Neural progenitor cell (in vitro differentiated cells): ENCODE results near the gene KCNN2. TPM values are rescaled to one million over a fixed set of nuclear protein-coding genes. Genes with fewer than 3 reads are reported as not detected.

Experiments used
- DNase-seq: peaks from one replicate; pipeline ENCODE4 v3.0.0-alpha.2; 2016; ENCODE audit warnings: low spot score
- H2AFZ ChIP-seq: fragments of 200-600 bp; sonication (generic); replicated peaks from 2 replicates; pipeline ENCODE4 v1.6.1; 2016; ENCODE audit warnings: antibody characterized with exemption
- H3F3A ChIP-seq: fragments of 200-600 bp; sonication (generic); 2 replicates; pipeline ENCODE4 v1.6.1; 2016; ENCODE audit warnings: antibody characterized with exemption, low read depth
- H3K27ac ChIP-seq: fragments of 200-600 bp; sonication (generic); 2 replicates; pipeline ENCODE4 v1.5.1; 2016; ENCODE audit warnings: mild to moderate bottlenecking
- H3K27me3 ChIP-seq: fragments of 200-600 bp; sonication (generic); 2 replicates; pipeline ENCODE4 v1.6.1; 2016; ENCODE audit warnings: mild to moderate bottlenecking, moderate library complexity
- H3K36me3 ChIP-seq: fragments of 200-600 bp; sonication (generic); 2 replicates; pipeline ENCODE4 v1.5.1; 2016
- H3K4me1 ChIP-seq: fragments of 200-600 bp; sonication (generic); 2 replicates; pipeline ENCODE4 v1.6.1; 2016; ENCODE audit warnings: mixed run types
- H3K4me2 ChIP-seq: fragments of 200-600 bp; sonication (generic); 2 replicates; pipeline ENCODE4 v1.6.1; 2016
- H3K4me3 ChIP-seq: fragments of 200-600 bp; sonication (generic); 2 replicates; pipeline ENCODE4 v1.5.1; 2016
- H3K79me2 ChIP-seq: fragments of 200-600 bp; sonication (generic); 2 replicates; pipeline ENCODE4 v1.6.1; 2016; ENCODE audit warnings: low read depth
- H3K9ac ChIP-seq: fragments of 200-600 bp; sonication (generic); 2 replicates; pipeline ENCODE4 v1.6.1; 2016
- H3K9me3 ChIP-seq: fragments of 200-600 bp; sonication (generic); 2 replicates; pipeline ENCODE4 v1.5.1; 2016; ENCODE audit warnings: low read depth
- H4K20me1 ChIP-seq: fragments of 200-600 bp; sonication (generic); 2 replicates; pipeline ENCODE4 v1.6.1; 2016; ENCODE audit warnings: low read depth
- H3K27ac Mint-ChIP-seq: 3 replicates; pipeline ENCODE4 v1.8.0; 2021; ENCODE audit warnings: mixed read lengths
- H3K27me3 Mint-ChIP-seq: 2 replicates; pipeline ENCODE4 v1.8.0; 2022; ENCODE audit warnings: low read depth, mild to moderate bottlenecking, inconsistent platforms, moderate library complexity, mixed read lengths; ENCODE audit not compliant: insufficient read depth
- H3K36me3 Mint-ChIP-seq: 3 replicates; pipeline ENCODE4 v1.8.0; 2021; ENCODE audit warnings: mixed read lengths
- H3K4me1 Mint-ChIP-seq: 3 replicates; pipeline ENCODE4 v1.8.0; 2021; ENCODE audit warnings: mixed read lengths
- H3K4me3 Mint-ChIP-seq: 3 replicates; pipeline ENCODE4 v1.8.0; 2021; ENCODE audit warnings: mild to moderate bottlenecking, moderate library complexity, mixed read lengths
- H3K9me3 Mint-ChIP-seq: 3 replicates; pipeline ENCODE4 v1.8.0; 2020; ENCODE audit warnings: mixed read lengths
- EZH2 ChIP-seq: fragments of 200-600 bp; sonication (generic); IDR thresholded peaks from 2 replicates; pipeline ENCODE4 v1.6.1; 2017; ENCODE audit warnings: antibody characterized with exemption, mild to moderate bottlenecking, moderate library complexity
- EZH2phosphoT487 ChIP-seq: fragments of 200-600 bp; sonication (generic); IDR thresholded peaks from 2 replicates; pipeline ENCODE4 v1.6.1; 2017; ENCODE audit warnings: antibody characterized with exemption
- total RNA-seq: library from RNA; depleted of rRNA; stranded (reverse); fragments of >200 nt; gene quantifications from 2 replicates; pipeline ENCODE4 v1.2.3, GENCODE V29; 2015; ENCODE audit warnings: low replicate concordance
- TF ChIP-seq, protein P1 (sequence below): fragments of 200-600 bp; sonication (generic); IDR thresholded peaks from 2 replicates; pipeline ENCODE4 v1.5.1; 2017; ENCODE audit warnings: antibody characterized with exemption, mild to moderate bottlenecking

Gene KCNN2
- 5.2 and 6.2 TPM in 2 replicates for total RNA-seq

DNA sequence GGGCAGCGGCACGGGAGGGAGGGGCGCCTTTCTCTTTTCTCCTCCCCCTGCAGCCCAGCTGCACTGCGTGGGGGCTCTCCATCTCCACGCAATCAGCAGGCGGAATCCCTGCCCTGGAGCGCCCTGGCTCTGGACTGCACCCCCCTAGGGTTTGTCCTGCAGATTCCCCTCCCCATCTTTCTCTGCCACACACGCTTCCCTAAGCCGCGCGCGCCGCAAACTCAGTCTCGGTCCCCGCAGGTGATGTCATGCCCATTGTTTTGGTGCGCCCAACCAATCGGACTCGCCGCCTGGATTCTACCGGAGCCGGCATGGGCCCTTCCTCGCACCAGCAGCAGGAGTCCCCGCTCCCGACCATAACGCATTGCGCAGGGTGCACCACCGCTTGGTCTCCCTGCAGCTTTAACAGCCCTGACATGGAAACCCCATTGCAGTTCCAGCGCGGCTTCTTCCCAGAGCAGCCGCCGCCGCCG is at the start of gene KCNN2:
Gene KCNN2, plus strand, starts transcription at position 347 of the 473 bp plus-strand sequence. Its CDS starts 70 bp downstream, at position 417.
- H3K9me3 ChIP-seq, result no peaks in the 10 kb centered on the region
- peak; percentile 93 for DNase-seq
- H3K27me3 Mint-ChIP-seq, result peaks cover 26% of the 10 kb centered on the region
- H4K20me1 ChIP-seq, result peaks cover 10% of the 10 kb centered on the region
- TF ChIP-seq EZH2phosphoT487 (no peak), EZH2 (no peak)
- TF ChIP-seq, protein P1, sequence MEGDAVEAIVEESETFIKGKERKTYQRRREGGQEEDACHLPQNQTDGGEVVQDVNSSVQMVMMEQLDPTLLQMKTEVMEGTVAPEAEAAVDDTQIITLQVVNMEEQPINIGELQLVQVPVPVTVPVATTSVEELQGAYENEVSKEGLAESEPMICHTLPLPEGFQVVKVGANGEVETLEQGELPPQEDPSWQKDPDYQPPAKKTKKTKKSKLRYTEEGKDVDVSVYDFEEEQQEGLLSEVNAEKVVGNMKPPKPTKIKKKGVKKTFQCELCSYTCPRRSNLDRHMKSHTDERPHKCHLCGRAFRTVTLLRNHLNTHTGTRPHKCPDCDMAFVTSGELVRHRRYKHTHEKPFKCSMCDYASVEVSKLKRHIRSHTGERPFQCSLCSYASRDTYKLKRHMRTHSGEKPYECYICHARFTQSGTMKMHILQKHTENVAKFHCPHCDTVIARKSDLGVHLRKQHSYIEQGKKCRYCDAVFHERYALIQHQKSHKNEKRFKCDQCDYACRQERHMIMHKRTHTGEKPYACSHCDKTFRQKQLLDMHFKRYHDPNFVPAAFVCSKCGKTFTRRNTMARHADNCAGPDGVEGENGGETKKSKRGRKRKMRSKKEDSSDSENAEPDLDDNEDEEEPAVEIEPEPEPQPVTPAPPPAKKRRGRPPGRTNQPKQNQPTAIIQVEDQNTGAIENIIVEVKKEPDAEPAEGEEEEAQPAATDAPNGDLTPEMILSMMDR, result no peak
- H3K27ac Mint-ChIP-seq, result peak within 1 kb of the TSS; percentile 67
- H3F3A ChIP-seq, result peaks cover 45% of the 10 kb centered on the region
- peaks cover 12% of the 10 kb centered on the region for H3K27me3 ChIP-seq
- peaks cover 23% of the 10 kb centered on the region for H3K4me1 Mint-ChIP-seq
- peaks cover 38% of the 10 kb centered on the region for H3K79me2 ChIP-seq
- no peaks in the 10 kb centered on the region for H3K36me3 Mint-ChIP-seq
- H3K4me3 Mint-ChIP-seq, result peak within 1 kb of the TSS; percentile 99
- no peaks in the 10 kb centered on the region for H3K36me3 ChIP-seq
- peak within 1 kb of the TSS; percentile 83 for H3K27ac ChIP-seq
- peak within 1 kb of the TSS; percentile 94 for H2AFZ ChIP-seq
- peak within 1 kb of the TSS; percentile 50 for H3K9ac ChIP-seq
- peak within 1 kb of the TSS; percentile 93 for H3K4me2 ChIP-seq
- H3K4me1 ChIP-seq, result peaks cover 27% of the 10 kb centered on the region
- peak within 1 kb of the TSS; percentile 97 for H3K4me3 ChIP-seq
- H3K9me3 Mint-ChIP-seq, result no peaks in the 10 kb centered on the region

DNA sequence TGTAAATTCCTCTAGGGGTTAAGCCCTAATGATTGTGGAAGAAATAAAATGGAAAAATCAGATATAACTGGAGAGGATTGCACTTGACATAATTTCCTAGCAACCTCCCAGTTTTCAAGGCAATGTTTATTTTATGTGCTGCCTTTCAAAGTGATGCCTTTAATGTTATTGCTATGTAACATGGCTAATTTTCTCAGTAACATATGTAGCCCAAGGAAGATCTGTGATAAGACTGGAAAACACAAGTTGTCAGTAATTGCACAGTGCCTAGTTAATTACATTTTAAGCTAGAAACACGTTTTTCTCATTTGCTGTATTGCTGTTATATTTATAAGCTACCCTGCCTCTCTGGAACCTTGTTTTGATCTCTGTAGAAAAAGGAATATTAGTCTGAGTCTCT is 49.2 kb upstream of the KCNN2 start:
- Histone ChIP-seq H3K36me3 (no peaks in the 10 kb centered on the region), H3K4me1 (peaks cover 52% of the 10 kb centered on the region), H2AFZ (no peak overlapping the region), H3K9me3 (no peaks in the 10 kb centered on the region), H3K27me3 (no peaks in the 10 kb centered on the region), H3K9ac (no peak overlapping the region), H3K27ac (no peak overlapping the region), H4K20me1 (no peaks in the 10 kb centered on the region), H3K79me2 (no peaks in the 10 kb centered on the region), H3K4me3 (no peak overlapping the region), H3K4me2 (no peak overlapping the region), H3F3A (peaks cover 22% of the 10 kb centered on the region)
- peaks cover 3% of the 10 kb centered on the region for H3K27me3 Mint-ChIP-seq
- peaks cover 47% of the 10 kb centered on the region for H3K4me1 Mint-ChIP-seq
- TF ChIP-seq EZH2 (no peak), EZH2phosphoT487 (no peak)
- TF ChIP-seq, protein P1, result no peak
- H3K36me3 Mint-ChIP-seq, result no peaks in the 10 kb centered on the region
- DNase-seq, result no peak
- H3K27ac Mint-ChIP-seq, result peak overlapping the region; percentile 79
- H3K9me3 Mint-ChIP-seq, result no peaks in the 10 kb centered on the region
- H3K4me3 Mint-ChIP-seq, result no peak overlapping the region

DNA sequence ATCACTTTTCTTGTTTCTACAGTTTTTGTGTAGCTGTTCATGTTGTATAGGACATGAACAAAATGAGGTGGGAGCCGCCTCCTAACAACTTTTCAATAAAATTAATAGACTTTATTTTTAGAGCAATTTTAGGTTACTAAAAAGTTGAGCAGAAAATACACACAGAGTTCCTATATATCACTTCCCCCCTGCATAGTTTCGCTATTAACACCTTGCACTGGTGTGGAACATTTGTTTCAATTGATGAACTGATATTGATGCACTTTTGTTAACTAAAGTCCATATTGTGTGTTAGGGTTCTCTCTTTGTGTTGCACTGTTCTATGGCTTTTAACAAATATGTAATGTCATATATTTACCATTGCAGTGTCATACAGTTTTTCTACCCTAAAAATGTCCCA is 47.8 kb upstream of the KCNN2 start:
- Histone ChIP-seq H3K36me3 (no peaks in the 10 kb centered on the region), H4K20me1 (no peaks in the 10 kb centered on the region), H3K27me3 (no peaks in the 10 kb centered on the region), H3K79me2 (no peaks in the 10 kb centered on the region), H3K4me2 (no peak overlapping the region), H3K9me3 (no peaks in the 10 kb centered on the region), H3K4me3 (no peak overlapping the region), H2AFZ (no peak overlapping the region), H3K4me1 (peaks cover 40% of the 10 kb centered on the region), H3F3A (peaks cover 10% of the 10 kb centered on the region), H3K27ac (no peak overlapping the region), H3K9ac (no peak overlapping the region)
- Mint-ChIP-seq H3K4me3 (no peak overlapping the region), H3K9me3 (no peaks in the 10 kb centered on the region), H3K36me3 (no peaks in the 10 kb centered on the region), H3K27ac (no peak overlapping the region), H3K4me1 (peaks cover 38% of the 10 kb centered on the region), H3K27me3 (no peaks in the 10 kb centered on the region)
- no peak for DNase-seq
- TF ChIP-seq EZH2phosphoT487 (no peak), EZH2 (no peak)
- TF ChIP-seq, protein P1, result no peak
